ENCODE data around the gene NIN.

GRCh38 chr14:50679674-50680073 is 151.3 kb downstream of the NIN start:
- TF ChIP-seq CTCF (conservative IDR thresholded peaks at IDR 0.05): no peak
- no peak for TF ChIP-seq EZH2 (IDR thresholded peaks at IDR 0.05; ENCODE audit: low read depth)
